ENCODE results near the gene LANCL2.

Gene LANCL2

GRCh38 chr7:55470261-55470660 lies 105.1 kb downstream of the LANCL2 start:
- TF ChIP-seq, protein P1, sequence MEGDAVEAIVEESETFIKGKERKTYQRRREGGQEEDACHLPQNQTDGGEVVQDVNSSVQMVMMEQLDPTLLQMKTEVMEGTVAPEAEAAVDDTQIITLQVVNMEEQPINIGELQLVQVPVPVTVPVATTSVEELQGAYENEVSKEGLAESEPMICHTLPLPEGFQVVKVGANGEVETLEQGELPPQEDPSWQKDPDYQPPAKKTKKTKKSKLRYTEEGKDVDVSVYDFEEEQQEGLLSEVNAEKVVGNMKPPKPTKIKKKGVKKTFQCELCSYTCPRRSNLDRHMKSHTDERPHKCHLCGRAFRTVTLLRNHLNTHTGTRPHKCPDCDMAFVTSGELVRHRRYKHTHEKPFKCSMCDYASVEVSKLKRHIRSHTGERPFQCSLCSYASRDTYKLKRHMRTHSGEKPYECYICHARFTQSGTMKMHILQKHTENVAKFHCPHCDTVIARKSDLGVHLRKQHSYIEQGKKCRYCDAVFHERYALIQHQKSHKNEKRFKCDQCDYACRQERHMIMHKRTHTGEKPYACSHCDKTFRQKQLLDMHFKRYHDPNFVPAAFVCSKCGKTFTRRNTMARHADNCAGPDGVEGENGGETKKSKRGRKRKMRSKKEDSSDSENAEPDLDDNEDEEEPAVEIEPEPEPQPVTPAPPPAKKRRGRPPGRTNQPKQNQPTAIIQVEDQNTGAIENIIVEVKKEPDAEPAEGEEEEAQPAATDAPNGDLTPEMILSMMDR (IDR thresholded peaks at IDR 0.05) = no peak

DNA sequence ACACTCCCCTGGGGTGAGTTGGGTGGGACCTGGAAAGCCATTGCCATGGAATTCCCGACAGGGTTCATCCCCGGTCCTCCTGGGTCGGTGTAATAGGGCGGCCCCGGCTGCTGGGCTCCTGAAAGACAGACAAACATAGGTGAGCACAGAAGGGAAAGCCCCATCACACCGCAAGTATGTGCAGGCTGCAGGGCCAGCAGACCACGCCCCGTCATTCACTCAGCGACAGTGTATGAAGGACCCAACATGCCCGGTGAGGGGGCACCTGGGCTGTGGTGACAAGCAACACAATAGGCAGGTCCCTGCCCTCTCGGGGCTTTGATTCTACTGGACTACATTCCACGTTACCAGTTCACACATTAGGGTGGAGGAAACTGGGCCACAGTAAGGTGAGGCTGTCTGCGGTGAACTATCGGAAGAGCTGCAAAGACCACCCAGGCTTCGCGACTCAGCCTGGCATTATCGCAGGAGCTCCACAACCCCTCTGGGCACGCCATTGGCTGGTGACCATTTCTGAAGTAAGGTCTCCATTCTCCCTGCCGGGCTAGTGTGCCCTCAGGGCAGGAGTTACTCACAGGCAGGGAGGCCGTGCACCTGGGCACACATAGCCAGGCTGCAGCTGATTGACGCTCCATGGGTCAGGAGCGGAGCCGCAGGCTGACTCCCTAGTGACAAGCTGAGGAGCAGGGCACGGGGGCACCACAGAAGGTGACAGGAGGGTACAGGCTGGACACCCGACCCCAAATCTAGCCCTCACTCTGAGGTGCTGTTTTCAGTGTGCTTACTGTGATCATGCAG lies 108.0 kb downstream of the LANCL2 start:
- TF ChIP-seq, protein P1 (IDR thresholded peaks at IDR 0.05) = no peak

GRCh38 chr7:55473932-55474331 lies 108.8 kb downstream of the LANCL2 start:
- TF ChIP-seq, protein P1 (IDR thresholded peaks at IDR 0.05) = no peak

DNA sequence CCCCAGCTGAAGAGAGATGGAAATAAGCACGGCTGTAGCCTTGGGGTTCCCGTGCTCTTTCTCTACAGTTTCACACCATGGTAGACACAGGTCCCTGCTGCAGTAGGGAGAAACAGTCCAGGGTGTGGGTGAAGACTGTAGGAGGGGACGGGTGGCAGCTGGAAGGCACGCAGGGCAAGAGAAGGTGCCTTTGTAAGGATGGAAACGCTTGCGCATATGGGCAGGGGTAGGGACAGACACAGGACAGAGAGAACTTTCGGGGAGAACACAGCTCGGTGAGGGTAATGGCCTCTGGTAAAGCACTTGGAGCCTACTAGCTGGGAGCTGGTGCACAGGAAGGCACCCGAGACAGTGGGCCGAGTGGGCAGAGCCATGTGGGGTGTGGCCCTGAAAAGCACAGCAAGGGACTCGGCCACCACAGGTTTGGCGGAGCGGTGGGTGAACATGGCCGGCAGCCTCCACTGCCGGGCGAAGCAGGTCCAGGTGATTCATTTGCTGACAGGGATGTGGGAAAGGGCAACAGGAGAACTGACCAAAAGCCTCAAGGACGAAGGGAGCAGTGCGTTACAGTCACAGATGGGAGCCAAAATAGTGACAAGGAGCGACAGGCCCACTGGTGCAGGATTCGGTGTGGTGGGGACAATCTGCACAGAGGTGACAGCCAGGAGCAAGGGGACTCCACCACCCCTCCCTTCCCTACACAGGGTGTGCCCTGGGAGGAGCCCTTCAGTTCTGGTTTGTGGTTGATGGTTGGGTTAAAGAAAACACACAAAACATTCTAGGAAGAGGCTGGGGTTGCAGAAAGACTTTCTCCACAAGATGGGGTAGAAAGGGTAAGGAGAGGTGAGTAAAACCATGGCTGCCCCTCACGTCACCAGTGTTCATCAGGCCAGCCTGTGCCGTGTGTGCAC lies 110.1 kb downstream of the LANCL2 start:
- TF ChIP-seq, protein P1 (IDR thresholded peaks at IDR 0.05) = no peak

- TF ChIP-seq, protein P1 (IDR thresholded peaks at IDR 0.05) = no peak
These were observed 111.0 kb downstream of the LANCL2 start for GRCh38 chr7:55475855-55476803.

DNA sequence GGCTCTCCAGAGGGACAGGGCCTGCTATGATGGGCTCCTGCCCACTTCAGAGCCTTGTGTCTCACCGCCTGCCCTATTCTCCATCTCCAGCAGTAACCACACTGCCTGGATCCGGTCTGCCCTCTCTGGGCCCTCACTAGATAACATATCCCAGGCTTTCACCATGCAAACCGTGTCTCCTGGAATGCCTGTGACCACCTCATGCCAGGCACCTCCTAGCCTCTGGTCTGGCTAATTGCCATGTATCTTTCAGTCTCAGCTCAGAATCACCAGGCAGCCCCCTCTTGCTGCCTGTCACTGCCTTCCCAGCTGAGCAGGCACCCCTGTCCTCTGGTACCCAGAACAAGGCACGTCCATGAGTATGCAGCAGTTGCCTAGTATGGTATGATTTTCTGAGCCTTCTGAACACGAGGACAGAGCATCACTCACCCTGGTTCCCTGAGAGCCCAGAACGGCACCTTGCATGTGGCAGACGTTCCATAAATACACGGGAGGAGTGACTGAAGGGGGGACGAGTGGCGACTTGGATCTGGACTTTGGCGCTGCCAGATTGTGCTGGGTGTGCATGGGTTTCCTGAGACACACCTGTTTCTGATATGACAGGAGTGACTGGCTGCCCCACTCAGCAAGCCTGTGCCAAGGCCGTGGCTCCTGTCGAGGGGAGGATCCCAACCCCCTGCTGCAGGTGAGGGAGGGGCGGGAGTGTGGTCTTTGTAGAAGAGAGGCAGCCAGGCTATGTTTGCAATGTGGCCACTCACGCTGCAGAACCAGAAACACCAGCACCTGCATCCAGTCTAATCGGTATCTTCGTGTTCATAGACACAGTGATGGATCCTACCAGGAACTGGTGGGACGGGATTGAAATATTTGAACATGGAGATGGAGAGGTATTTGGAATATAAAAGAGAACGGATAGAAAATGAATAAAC lies 112.0 kb downstream of the LANCL2 start:
- TF ChIP-seq, protein P1 (IDR thresholded peaks at IDR 0.05) = no peak

Data from LNCAP (cell line).